PFSK-1 (cell line): ENCODE results near the gene DYNAP.

Experiments used
- FOXP2 ChIP-seq: optimal IDR thresholded peaks from 2 replicates; pipeline ENCODE3; 2011; ENCODE audit warnings: borderline replicate concordance, control low read depth, inconsistent platforms; ENCODE audit not compliant: insufficient read depth; ENCODE audit errors: extremely low read length, extremely low read depth
- POLR2AphosphoS5 ChIP-seq: IDR thresholded peaks from 2 replicates; pipeline ENCODE4 v1.6.1; 2012; ENCODE audit warnings: low read depth, mild to moderate bottlenecking, control low read depth, low read length, moderate library complexity
- SIN3A ChIP-seq: IDR thresholded peaks from 2 replicates; pipeline ENCODE4 v1.6.1; 2012; ENCODE audit warnings: mild to moderate bottlenecking, low read length, moderate library complexity, borderline replicate concordance; ENCODE audit not compliant: insufficient read depth
- TAF1 ChIP-seq: IDR thresholded peaks from 2 replicates; pipeline ENCODE4 v1.6.1; 2012; ENCODE audit warnings: low read length, control low read depth, borderline replicate concordance; ENCODE audit not compliant: insufficient read depth
- TF ChIP-seq, protein P1 (sequence below), 2 experiments: IDR thresholded peaks; 2 replicates each; pipeline versions ENCODE4 v1.6.1 to v1.8.0; 2011 to 2012; ENCODE audit warnings: low read depth in 2 of 2, low read length in 2 of 2, control low read depth in 1 of 2, inconsistent platforms in 1 of 2, mild to moderate bottlenecking in 1 of 2, moderate library complexity in 1 of 2; ENCODE audit not compliant: insufficient read depth in 1 of 2

DNA sequence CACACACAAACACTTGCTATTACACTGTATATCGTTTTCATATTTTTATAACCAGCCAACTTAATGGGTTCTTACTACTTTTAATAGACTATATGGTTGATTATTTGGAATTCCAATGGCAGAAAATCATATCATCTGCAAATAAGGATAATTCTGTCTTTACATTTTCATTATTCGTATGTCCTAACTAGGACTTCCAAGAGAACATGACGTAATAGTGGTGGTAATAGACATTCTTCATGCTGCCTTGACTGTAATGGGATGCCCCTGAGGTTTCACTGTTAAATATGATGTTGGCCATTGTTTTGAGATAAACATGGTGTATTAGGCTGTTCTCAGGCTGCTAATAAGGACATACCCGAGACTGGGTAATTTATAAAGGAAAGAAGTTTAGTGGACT lies 45.2 kb downstream of the DYNAP start:
- TF ChIP-seq TAF1 (no peak), SIN3A (no peak), POLR2AphosphoS5 (no peak), FOXP2 (no peak)
- TF ChIP-seq, protein P1, sequence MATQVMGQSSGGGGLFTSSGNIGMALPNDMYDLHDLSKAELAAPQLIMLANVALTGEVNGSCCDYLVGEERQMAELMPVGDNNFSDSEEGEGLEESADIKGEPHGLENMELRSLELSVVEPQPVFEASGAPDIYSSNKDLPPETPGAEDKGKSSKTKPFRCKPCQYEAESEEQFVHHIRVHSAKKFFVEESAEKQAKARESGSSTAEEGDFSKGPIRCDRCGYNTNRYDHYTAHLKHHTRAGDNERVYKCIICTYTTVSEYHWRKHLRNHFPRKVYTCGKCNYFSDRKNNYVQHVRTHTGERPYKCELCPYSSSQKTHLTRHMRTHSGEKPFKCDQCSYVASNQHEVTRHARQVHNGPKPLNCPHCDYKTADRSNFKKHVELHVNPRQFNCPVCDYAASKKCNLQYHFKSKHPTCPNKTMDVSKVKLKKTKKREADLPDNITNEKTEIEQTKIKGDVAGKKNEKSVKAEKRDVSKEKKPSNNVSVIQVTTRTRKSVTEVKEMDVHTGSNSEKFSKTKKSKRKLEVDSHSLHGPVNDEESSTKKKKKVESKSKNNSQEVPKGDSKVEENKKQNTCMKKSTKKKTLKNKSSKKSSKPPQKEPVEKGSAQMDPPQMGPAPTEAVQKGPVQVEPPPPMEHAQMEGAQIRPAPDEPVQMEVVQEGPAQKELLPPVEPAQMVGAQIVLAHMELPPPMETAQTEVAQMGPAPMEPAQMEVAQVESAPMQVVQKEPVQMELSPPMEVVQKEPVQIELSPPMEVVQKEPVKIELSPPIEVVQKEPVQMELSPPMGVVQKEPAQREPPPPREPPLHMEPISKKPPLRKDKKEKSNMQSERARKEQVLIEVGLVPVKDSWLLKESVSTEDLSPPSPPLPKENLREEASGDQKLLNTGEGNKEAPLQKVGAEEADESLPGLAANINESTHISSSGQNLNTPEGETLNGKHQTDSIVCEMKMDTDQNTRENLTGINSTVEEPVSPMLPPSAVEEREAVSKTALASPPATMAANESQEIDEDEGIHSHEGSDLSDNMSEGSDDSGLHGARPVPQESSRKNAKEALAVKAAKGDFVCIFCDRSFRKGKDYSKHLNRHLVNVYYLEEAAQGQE (IDR thresholded peaks at IDR 0.05; ENCODE audit: insufficient read depth in 1 of 2, low read depth in 2 of 2, low read length in 2 of 2), result no peak
